Natural killer cell (primary cell): ENCODE measurements around the gene FANCB. TPM values are rescaled to one million over a fixed set of nuclear protein-coding genes. Genes with fewer than 3 reads are reported as not detected.

Source experiments
- ATAC-seq, 3 donors: fragments of 150-1000 bp in 2 of 3; fragments of 200-7000 bp in 1 of 3; cut with Tn5 transposase; 1 replicate in 1 of 3; 2 replicates in 2 of 3; pipeline ENCODE4 v1.10.0; 2021; ENCODE audit warnings: mild to moderate bottlenecking in 2 of 3, moderate library complexity in 2 of 3
- DNase-seq, 2 donors: peaks; one replicate each; pipeline versions ENCODE4 v3.0.0 to v3.0.0-alpha.2; 2013 to 2021; ENCODE audit warnings: mixed read lengths in 1 of 2
- H3K27ac ChIP-seq: one replicate; pipeline ENCODE4 v1.5.1; 2013; ENCODE audit warnings: mild to moderate bottlenecking, low read length
- H3K27me3 ChIP-seq: one replicate; pipeline ENCODE4 v1.6.1; 2013; ENCODE audit warnings: low read length; ENCODE audit not compliant: control insufficient read depth, insufficient read depth
- H3K36me3 ChIP-seq: one replicate; pipeline ENCODE4 v1.6.1; 2013; ENCODE audit warnings: low read length; ENCODE audit not compliant: control insufficient read depth, insufficient read depth
- H3K4me1 ChIP-seq: one replicate; pipeline ENCODE4 v1.6.1; 2013; ENCODE audit warnings: low read length; ENCODE audit not compliant: control insufficient read depth, insufficient read depth
- H3K4me3 ChIP-seq: one replicate; pipeline ENCODE4 v1.5.1; 2013; ENCODE audit warnings: low read length
- H3K9me3 ChIP-seq: one replicate; pipeline ENCODE4 v1.6.1; 2013; ENCODE audit warnings: low read length; ENCODE audit not compliant: control insufficient read depth, insufficient read depth
- H3K27ac Mint-ChIP-seq, 2 donors: one replicate each; pipeline ENCODE4 v1.8.0; 2022; ENCODE audit warnings: mild to moderate bottlenecking in 2 of 2, mixed read lengths in 2 of 2, moderate library complexity in 1 of 2
- H3K27me3 Mint-ChIP-seq, 2 donors: one replicate each; pipeline ENCODE4 v1.8.0; 2022; ENCODE audit warnings: low read depth in 2 of 2, mixed read lengths in 2 of 2
- H3K36me3 Mint-ChIP-seq: one replicate; pipeline ENCODE4 v1.8.0; 2022; ENCODE audit warnings: mixed read lengths
- H3K4me1 Mint-ChIP-seq, 2 donors: one replicate each; pipeline ENCODE4 v1.8.0; 2022; ENCODE audit warnings: mixed read lengths in 2 of 2
- H3K4me3 Mint-ChIP-seq: one replicate; pipeline ENCODE4 v1.8.0; 2022; ENCODE audit warnings: mild to moderate bottlenecking, moderate library complexity, mixed read lengths
- H3K9me3 Mint-ChIP-seq, 2 donors: one replicate each; pipeline ENCODE4 v1.8.0; 2022; ENCODE audit warnings: mixed read lengths in 2 of 2
- CTCF ChIP-seq: fragments of 200-600 bp; IDR thresholded peaks from one replicate; pipeline ENCODE4 v1.8.0; 2022; ENCODE audit warnings: antibody characterized with exemption
- WGBS: methylation state at CpG from one replicate; pipeline ENCODE4 v1.1.7; 2013; ENCODE audit warnings: missing lambda C conversion rate; ENCODE audit not compliant: insufficient coverage; 5-methylcytosine and 5-hydroxymethylcytosine counted together
- intact Hi-C: fragments of 100-400 bp; cut with micrococcal nuclease; formaldehyde crosslinking; loops from one replicate; pipeline ENCODE4 v1.14.2; 2022
- total RNA-seq, 4 donors: library from RNA; stranded (reverse); fragments of 120-200 nt in 1 of 4; gene quantifications; one replicate each; pipeline versions ENCODE4 v1.2.3 to v1.2.4, GENCODE V29; 2013 to 2022

Gene FANCB
- total RNA-seq, 3 donors from 2014 or later (not counting 1 experiment from before 2014, with no cell fraction given): 6.0 to 9.3 (median 7.8) TPM

DNA sequence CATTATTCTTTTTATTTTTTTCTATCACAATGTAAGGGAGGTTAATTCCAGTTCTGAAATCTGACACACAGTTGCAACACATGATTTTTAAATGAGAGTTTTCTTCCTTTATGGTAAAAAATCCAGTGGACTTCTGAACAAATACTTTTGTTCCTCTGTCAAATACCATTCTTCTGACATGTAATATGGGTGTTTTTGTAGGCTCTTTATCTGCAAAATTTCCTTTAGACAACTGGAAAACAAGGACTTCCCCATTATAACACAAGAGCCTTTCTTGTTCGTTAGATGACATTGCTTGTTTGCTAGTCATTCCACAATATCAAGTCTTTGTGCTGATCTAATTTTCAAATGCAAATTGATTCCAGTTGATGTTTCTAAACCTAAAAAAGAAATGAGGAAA lies 7.7 kb downstream of the FANCB start:
- DNase-seq: no peak

DNA sequence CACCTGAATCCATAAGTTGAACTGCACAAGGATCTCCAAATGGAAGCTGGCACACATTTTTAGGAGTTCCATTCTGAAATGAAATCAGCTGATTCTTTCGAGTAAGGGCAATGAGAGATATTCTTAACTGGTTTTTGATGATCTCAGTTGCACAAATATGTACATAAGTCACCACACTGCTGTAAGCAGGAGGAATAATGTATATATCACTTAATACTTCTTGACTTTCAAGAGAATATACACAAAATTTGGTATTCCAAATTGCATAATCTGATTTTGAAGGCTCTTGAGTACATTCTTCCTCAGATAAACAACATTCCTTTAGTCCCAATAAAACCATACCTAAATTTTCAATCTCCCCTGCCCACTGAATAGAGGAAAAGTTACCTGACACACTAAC lies 8.2 kb downstream of the FANCB start:
- no peak overlapping the region for H3K27ac Mint-ChIP-seq
- Histone ChIP-seq H3K36me3 (no peaks in the 10 kb centered on the region), H3K27me3 (no peaks in the 10 kb centered on the region), H3K4me1 (no peaks in the 10 kb centered on the region), H3K9me3 (no peaks in the 10 kb centered on the region), H3K27ac (no peak overlapping the region), H3K4me3 (no peak overlapping the region)
- H3K4me3 Mint-ChIP-seq: no peak overlapping the region
- no peak for TF ChIP-seq CTCF
- H3K27me3 Mint-ChIP-seq: no peaks in the 10 kb centered on the region
- H3K9me3 Mint-ChIP-seq: no peaks in the 10 kb centered on the region
- H3K4me1 Mint-ChIP-seq: no peaks in the 10 kb centered on the region
- peaks cover 9% of the 10 kb centered on the region for H3K36me3 Mint-ChIP-seq
- no peak for ATAC-seq
- intact Hi-C loops: no loop called here
- WGBS: 100% methylated on average over 1 of the region's 1 CpG
- no peak for DNase-seq

More for the DNA sequence above, 7.7 kb downstream of the FANCB start:
- Mint-ChIP-seq H3K9me3 (no peaks in the 10 kb centered on the region), H3K36me3 (peaks cover 9% of the 10 kb centered on the region), H3K4me3 (no peak overlapping the region), H3K4me1 (no peaks in the 10 kb centered on the region), H3K27ac (no peak overlapping the region), H3K27me3 (no peaks in the 10 kb centered on the region)
- Histone ChIP-seq H3K4me3 (no peak overlapping the region), H3K27me3 (no peaks in the 10 kb centered on the region), H3K4me1 (no peaks in the 10 kb centered on the region), H3K9me3 (no peaks in the 10 kb centered on the region), H3K27ac (no peak overlapping the region), H3K36me3 (no peaks in the 10 kb centered on the region)
- 83% methylated on average over 1 of the region's 1 CpG for WGBS
- intact Hi-C loops: no loop called here
- TF ChIP-seq CTCF: no peak
- no peak for ATAC-seq

GRCh38 chrX:14851526-14851925 lies 21.3 kb downstream of the FANCB start:
- H3K27me3 ChIP-seq: no peaks in the 10 kb centered on the region
- no peak for ATAC-seq
- TF ChIP-seq CTCF: no peak
- no peak overlapping the region for H3K27ac Mint-ChIP-seq
- WGBS: 88% methylated on average over 2 of the region's 3 CpGs
- H3K4me1 Mint-ChIP-seq: peaks cover 0 to 4% of the 10 kb centered on the region in 2 donors
- intact Hi-C loops: no loop called here
- DNase-seq: no peak
- no peak overlapping the region for H3K4me3 ChIP-seq
- no peak overlapping the region for H3K27ac ChIP-seq
- no peaks in the 10 kb centered on the region for H3K9me3 ChIP-seq
- no peaks in the 10 kb centered on the region for H3K9me3 Mint-ChIP-seq
- no peaks in the 10 kb centered on the region for H3K4me1 ChIP-seq
- no peak overlapping the region for H3K4me3 Mint-ChIP-seq
- peaks cover 4% of the 10 kb centered on the region for H3K36me3 Mint-ChIP-seq
- no peaks in the 10 kb centered on the region for H3K27me3 Mint-ChIP-seq
- H3K36me3 ChIP-seq: no peaks in the 10 kb centered on the region

DNA sequence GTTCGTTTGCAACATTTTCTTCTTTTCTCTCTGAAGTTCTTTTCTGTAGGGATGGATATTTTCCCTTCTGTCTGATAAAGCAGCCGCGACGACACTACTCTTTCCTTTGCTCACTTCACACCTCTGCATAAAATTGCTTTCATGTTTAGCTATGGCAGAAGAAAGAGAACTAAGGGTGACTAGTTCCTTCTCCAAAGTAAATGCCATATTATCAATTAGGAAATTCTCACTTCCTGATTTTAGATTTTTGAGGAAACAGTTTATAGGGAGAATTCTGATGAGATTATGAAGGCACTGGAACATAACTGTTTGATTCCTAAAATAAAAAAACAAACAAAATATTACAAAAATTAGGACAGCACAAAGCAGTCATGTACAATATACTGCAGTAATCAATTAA lies 29.2 kb downstream of the FANCB start:
- ATAC-seq: no peak
- WGBS: no CpG with 5 or more reads among the region's 4 CpGs

More for the DNA sequence above, 29.2 kb downstream of the FANCB start:
- Histone ChIP-seq H3K4me1 (no peaks in the 10 kb centered on the region), H3K27me3 (no peaks in the 10 kb centered on the region), H3K36me3 (peaks cover 2% of the 10 kb centered on the region), H3K9me3 (no peaks in the 10 kb centered on the region), H3K4me3 (no peak overlapping the region), H3K27ac (no peak overlapping the region)
- Mint-ChIP-seq H3K36me3 (no peaks in the 10 kb centered on the region), H3K4me1 (no peaks in the 10 kb centered on the region), H3K27ac (no peak overlapping the region), H3K9me3 (no peaks in the 10 kb centered on the region), H3K27me3 (no peaks in the 10 kb centered on the region), H3K4me3 (no peak overlapping the region)
- intact Hi-C loops: no loop called here
- TF ChIP-seq CTCF: no peak
- no peak for DNase-seq
